Heart left ventricle (tissue), 13 donors: ENCODE data around the gene HDLBP.

Source experiments
- POLR2A ChIP-seq, 2 donors: fragments of 450-650 bp; IDR thresholded peaks; one replicate each; pipeline ENCODE4 v1.6.1; 2017; ENCODE audit warnings: antibody characterized with exemption in 2 of 2, mild to moderate bottlenecking in 2 of 2, moderate library complexity in 2 of 2
- TF ChIP-seq, protein P1 (sequence below), 12 donors: fragments of 200-600 bp; sonication (generic) in 4 of 12; IDR thresholded peaks; one replicate each; pipeline versions ENCODE4 v1.5.0 to v1.8.0; 2018 to 2022; ENCODE audit warnings: antibody characterized with exemption in 12 of 12, mild to moderate bottlenecking in 5 of 12
- donor health status: ischemic (EF 13 %, LVEDD 7.1; RV severe dilation, severe dysfunction).
- donor health status: DM: no; HTN: yes; CAD: no.
- donor health status: DM: no; HTN: no; CAD: no.
- donor health status: ischemic (EF 25% LVEDD 6.9; RV normal size, moderate dysfunction).
- donor health status: ischemic (EF 25% LVEDD 5.7; RV mildly dilated, moderate dysfunction).
- donor health status: ischemic (EF 35%, LVEDD 5.7; RV mildly dilated, moderate dysfunction).
- donor health status: nonischemic (EF 11% LVEDD 7.7; RV severe dilation, severe dysfunction).
- donor health status: DM: yes; HTN: yes; CAD: no.
- donor health status: PGD.
- donor health status: ischemic (EF 29% LVEDD 5.4; RV normal size, mild dysfunction).
- donor health status: nonischemic (EF 23%, LVEDD 6.1; RV moderate dilation, normal function).

DNA sequence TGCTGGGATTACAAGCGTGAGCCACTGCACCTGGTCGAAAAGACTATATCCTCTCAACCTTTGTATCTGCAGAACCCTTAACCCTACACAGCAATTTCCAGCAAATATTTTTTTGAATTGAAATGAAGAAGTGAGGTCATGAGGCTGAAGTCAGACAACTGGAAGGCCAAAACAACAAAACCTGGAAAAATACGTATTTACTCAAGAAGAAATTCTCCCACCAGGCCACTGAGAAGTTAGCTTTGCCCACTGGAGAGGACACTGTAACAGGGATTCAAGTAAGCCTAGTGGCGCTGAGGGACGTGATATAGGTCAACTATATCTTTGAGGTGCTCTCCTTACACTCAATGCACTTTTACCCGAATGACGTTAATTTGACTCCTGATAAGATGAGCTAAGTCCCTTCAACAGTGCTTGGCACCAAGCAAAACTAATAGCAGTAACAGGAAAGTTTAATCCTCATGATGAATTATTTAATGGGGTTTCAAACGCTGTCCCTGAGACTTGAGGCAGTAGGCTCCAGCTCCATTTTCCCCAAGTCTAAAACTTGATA is 1.9 kb downstream of the HDLBP start:
- TF ChIP-seq, protein P1, sequence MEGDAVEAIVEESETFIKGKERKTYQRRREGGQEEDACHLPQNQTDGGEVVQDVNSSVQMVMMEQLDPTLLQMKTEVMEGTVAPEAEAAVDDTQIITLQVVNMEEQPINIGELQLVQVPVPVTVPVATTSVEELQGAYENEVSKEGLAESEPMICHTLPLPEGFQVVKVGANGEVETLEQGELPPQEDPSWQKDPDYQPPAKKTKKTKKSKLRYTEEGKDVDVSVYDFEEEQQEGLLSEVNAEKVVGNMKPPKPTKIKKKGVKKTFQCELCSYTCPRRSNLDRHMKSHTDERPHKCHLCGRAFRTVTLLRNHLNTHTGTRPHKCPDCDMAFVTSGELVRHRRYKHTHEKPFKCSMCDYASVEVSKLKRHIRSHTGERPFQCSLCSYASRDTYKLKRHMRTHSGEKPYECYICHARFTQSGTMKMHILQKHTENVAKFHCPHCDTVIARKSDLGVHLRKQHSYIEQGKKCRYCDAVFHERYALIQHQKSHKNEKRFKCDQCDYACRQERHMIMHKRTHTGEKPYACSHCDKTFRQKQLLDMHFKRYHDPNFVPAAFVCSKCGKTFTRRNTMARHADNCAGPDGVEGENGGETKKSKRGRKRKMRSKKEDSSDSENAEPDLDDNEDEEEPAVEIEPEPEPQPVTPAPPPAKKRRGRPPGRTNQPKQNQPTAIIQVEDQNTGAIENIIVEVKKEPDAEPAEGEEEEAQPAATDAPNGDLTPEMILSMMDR (IDR thresholded peaks at IDR 0.05), result no peak
- TF ChIP-seq POLR2A (IDR thresholded peaks at IDR 0.05), result no peak
